Left cardiac atrium (tissue), 4 donors: ENCODE results near the gene ARHGAP22. TPM values are rescaled to one million over a fixed set of nuclear protein-coding genes. Genes with fewer than 3 reads are reported as not detected.
A peak's percentile ranks its signal among the peaks of the same experiment; 100 is the strongest.

Experiments
- ATAC-seq, 2 donors: fragments of 200-7000 bp; cut with Tn5 transposase; one replicate each; pipeline ENCODE4 v1.9.1; 2020; ENCODE audit warnings: mild to moderate bottlenecking in 2 of 2, moderate library complexity in 2 of 2
- DNase-seq: peaks from one replicate; pipeline ENCODE4 v3.0.0-alpha.2; 2020
- intact Hi-C, 2 donors: fragments of 100-400 bp; cut with DNase I; formaldehyde crosslinking; loops; one replicate each; pipeline versions ENCODE4 v1.14.1 to v1.15.1; 2022 to 2023
- total RNA-seq, 2 donors: library from RNA; stranded (reverse); fragmentation: NEBNext Ultra II Directional; extraction: Animal tissue kit (Norgen Biotek cat#: 25700); gene quantifications; one replicate each; pipeline ENCODE4 v1.2.1, GENCODE V29; 2021
- donor health status: DM: no; HTN: yes; CAD: no.
- donor health status: DM: no; HTN: yes; CAD: no; lungs with severe emphysema.
- donor health status: DM: yes; HTN: yes; CAD: no.
- donor health status: Dilated cardiomyopathy.

The ARHGAP22 gene
- total RNA-seq, 2 donors from 2014 or later: 4.7 to 6.0 TPM

GRCh38 chr10:48466611-48467240, 138.1 kb downstream of the ARHGAP22 start:
- ATAC-seq (no peak), DNase-seq (peak; percentile 13)
- intact Hi-C loops: no loop called here

GRCh38 chr10:48465860-48466521, 138.9 kb downstream of the ARHGAP22 start:
- ATAC-seq (no peak), DNase-seq (peak; percentile 25)
- intact Hi-C loops: no loop called here

- intact Hi-C loops: no loop called here
- ATAC-seq (peak; percentile 80 to 84), DNase-seq (peak; percentile 49)
Measured at GRCh38 chr10:48464871-48465736, 139.8 kb downstream of the ARHGAP22 start.

- ATAC-seq (no peak), DNase-seq (peak; percentile 12)
- intact Hi-C loops: no loop called here
Measured at GRCh38 chr10:48464121-48464870, 140.6 kb downstream of the ARHGAP22 start.

GRCh38 chr10:48463318-48464003, 141.4 kb downstream of the ARHGAP22 start:
- peak; percentile 26 for DNase-seq
- intact Hi-C loops: no loop called here
- peak; percentile 45 to 49 for ATAC-seq

GRCh38 chr10:48462482-48463020, 142.3 kb downstream of the ARHGAP22 start:
- ATAC-seq (no peak), DNase-seq (peak; percentile 15)
- intact Hi-C loops: no loop called here

- DNase-seq: peak; percentile 18
- intact Hi-C loops: no loop called here
- no peak for ATAC-seq
Measured at GRCh38 chr10:48461623-48462481, 143.0 kb downstream of the ARHGAP22 start.

GRCh38 chr10:48460182-48460581, 144.7 kb downstream of the ARHGAP22 start:
- intact Hi-C loops: no loop called here
- no peak for ATAC-seq
- no peak for DNase-seq

- DNase-seq (no peak), ATAC-seq (no peak)
- intact Hi-C loops: no loop called here
Measured at GRCh38 chr10:48459270-48460150, 145.4 kb downstream of the ARHGAP22 start.

- intact Hi-C loops: no loop called here
- DNase-seq (no peak), ATAC-seq (no peak)
Measured at GRCh38 chr10:48458662-48459048, 146.2 kb downstream of the ARHGAP22 start.

GRCh38 chr10:48457949-48458661, 146.8 kb downstream of the ARHGAP22 start:
- DNase-seq (no peak), ATAC-seq (no peak)
- intact Hi-C loops: no loop called here

- DNase-seq (no peak), ATAC-seq (no peak)
- intact Hi-C loops: no loop called here
Measured at GRCh38 chr10:48456808-48457761, 147.8 kb downstream of the ARHGAP22 start.

GRCh38 chr10:48456361-48456804, 148.5 kb downstream of the ARHGAP22 start:
- intact Hi-C loops: no loop called here
- ATAC-seq: peak; percentile 56 to 63
- peak; percentile 56 for DNase-seq

- DNase-seq (peak; percentile 16), ATAC-seq (no peak)
- intact Hi-C loops: no loop called here
Measured at GRCh38 chr10:48455392-48456151, 149.3 kb downstream of the ARHGAP22 start.
